H1 (cell line): ENCODE data around the gene PRKAR2A. TPM values are rescaled to one million over a fixed set of nuclear protein-coding genes. Genes with fewer than 3 reads are reported as not detected.

Experiments used
- CTCF ChIA-PET: fragments of 300-600 bp; sonication (Branson Sonifier 250); formaldehyde crosslinking; loops from one replicate; lab custom pipeline; 2021; ENCODE audit not compliant: partially characterized antibody; lab: Charles Lee
- POLR2A ChIA-PET: fragments of 300-600 bp; sonication (Branson Sonifier 250); formaldehyde crosslinking; loops from one replicate; lab custom pipeline; 2021; ENCODE audit warnings: inconsistent platforms; ENCODE audit not compliant: partially characterized antibody; lab: Charles Lee
- DNase-seq, 2 experiments: peaks; one replicate each; pipeline versions ENCODE4 v3.0.0 to v3.0.0-alpha.2; 2010 to 2022; ENCODE audit warnings: low spot score in 2 of 2, low read depth in 1 of 2, mixed read lengths in 1 of 2
- FAIRE-seq: peaks from 2 replicates; lab custom pipeline; 2011; peaks lifted over from hg19 to GRCh38; lab: Jason Lieb, UNC
- H2AFZ ChIP-seq: 2 replicates; pipeline ENCODE4 v1.8.1; 2012; ENCODE audit warnings: low read length, inconsistent platforms
- H2AK5ac ChIP-seq: 2 replicates; pipeline ENCODE4 v1.6.1; 2013; ENCODE audit warnings: low read depth, low read length
- H2BK120ac ChIP-seq: replicated peaks from 2 replicates; pipeline ENCODE3; 2013; ENCODE audit warnings: low read depth, low read length, inconsistent platforms
- H2BK12ac ChIP-seq: 2 replicates; pipeline ENCODE4 v1.6.1; 2013; ENCODE audit warnings: low read depth, low read length
- H2BK15ac ChIP-seq: 2 replicates; pipeline ENCODE4 v1.6.1; 2013; ENCODE audit warnings: low read length
- H2BK20ac ChIP-seq: 2 replicates; pipeline ENCODE4 v1.6.1; 2013; ENCODE audit warnings: low read length
- H2BK5ac ChIP-seq: 2 replicates; pipeline ENCODE4 v1.6.1; 2013; ENCODE audit warnings: low read depth, low read length
- H3K14ac ChIP-seq: 2 replicates; pipeline ENCODE4 v1.6.1; 2013; ENCODE audit warnings: inconsistent platforms; ENCODE audit not compliant: insufficient read length
- H3K18ac ChIP-seq: 2 replicates; pipeline ENCODE4 v1.6.1; 2013; ENCODE audit warnings: low read length; ENCODE audit errors: extremely low read depth
- H3K23ac ChIP-seq: 2 replicates; pipeline ENCODE4 v1.6.1; 2013; ENCODE audit warnings: inconsistent platforms; ENCODE audit not compliant: insufficient read length
- H3K23me2 ChIP-seq: 2 replicates; pipeline ENCODE4 v1.6.1; 2013; ENCODE audit warnings: low read depth, low read length
- H3K27ac ChIP-seq: 2 replicates; pipeline ENCODE4 v1.6.1; 2011; ENCODE audit warnings: low read depth, low read length, inconsistent platforms
- H3K27me3 ChIP-seq, 4 experiments: replicated peaks in 1 of 4; 1 replicate in 1 of 4; 2 replicates in 3 of 4; pipeline versions ENCODE4 v1.6.1 to v1.8.1; 2011 to 2013; ENCODE audit warnings: low read length in 3 of 4, mild to moderate bottlenecking in 3 of 4, inconsistent platforms in 2 of 4, mixed read lengths in 2 of 4, moderate library complexity in 1 of 4; ENCODE audit not compliant: control insufficient read depth in 3 of 4, insufficient read depth in 3 of 4; ENCODE audit errors: extremely low read depth in 1 of 4
- H3K36me3 ChIP-seq, 4 experiments: 2 replicates each; pipeline versions ENCODE4 v1.6.1 to v1.8.1; 2011 to 2013; ENCODE audit warnings: mild to moderate bottlenecking in 4 of 4, low read length in 3 of 4, moderate library complexity in 2 of 4, control low read depth in 1 of 4, inconsistent platforms in 1 of 4; ENCODE audit not compliant: insufficient read depth in 4 of 4, control insufficient read depth in 2 of 4
- H3K4ac ChIP-seq: replicated peaks from 2 replicates; pipeline ENCODE3; 2013; ENCODE audit warnings: low read length, low read depth, mixed read lengths, inconsistent platforms; ENCODE audit not compliant: insufficient read length
- H3K4me1 ChIP-seq, 4 experiments: replicated peaks in 1 of 4; 1 replicate in 1 of 4; 2 replicates in 3 of 4; pipeline versions ENCODE4 v1.6.1 to v1.8.1; 2011 to 2013; ENCODE audit warnings: low read length in 3 of 4, inconsistent platforms in 2 of 4, mixed read lengths in 1 of 4; ENCODE audit not compliant: insufficient read depth in 4 of 4, control insufficient read depth in 3 of 4
- H3K4me2 ChIP-seq, 2 experiments: 2 replicates each; pipeline versions ENCODE4 v1.6.1 to v1.8.1; 2011 to 2013; ENCODE audit warnings: low read depth in 2 of 2, low read length in 2 of 2, control low read depth in 1 of 2, inconsistent platforms in 1 of 2, mild to moderate bottlenecking in 1 of 2; ENCODE audit not compliant: insufficient read depth in 1 of 2
- H3K4me3 ChIP-seq, 4 experiments: fragments of 200-600, 300-600 bp in 1 of 4; sonication (generic), shearing (Covaris generic), sonication (Bioruptor Twin) in 1 of 4; 2 replicates each; pipeline versions ENCODE4 v1.5.1 to v1.8.1; 2011 to 2016; ENCODE audit warnings: low read length in 4 of 4, low read depth in 3 of 4, control low read depth in 2 of 4, inconsistent platforms in 2 of 4, mild to moderate bottlenecking in 2 of 4, mixed read lengths in 1 of 4, moderate library complexity in 1 of 4; ENCODE audit not compliant: insufficient read depth in 2 of 4; ENCODE audit errors: extremely low read depth in 1 of 4
- H3K56ac ChIP-seq: replicated peaks from 2 replicates; pipeline ENCODE3; 2013; ENCODE audit warnings: low read depth, mild to moderate bottlenecking, mixed read lengths, low read length, inconsistent platforms; ENCODE audit not compliant: insufficient read length
- H3K79me1 ChIP-seq: 2 replicates; pipeline ENCODE4 v1.6.1; 2013; ENCODE audit warnings: low read depth, low read length, control low read depth
- H3K79me2 ChIP-seq, 2 experiments: 2 replicates each; pipeline versions ENCODE4 v1.6.1 to v1.8.1; 2012 to 2013; ENCODE audit warnings: low read length in 2 of 2, mild to moderate bottlenecking in 2 of 2, inconsistent platforms in 1 of 2; ENCODE audit not compliant: insufficient read depth in 2 of 2, control insufficient read depth in 1 of 2
- H3K9ac ChIP-seq, 4 experiments: replicated peaks in 1 of 4; 1 replicate in 1 of 4; 2 replicates in 3 of 4; pipeline versions ENCODE4 v1.6.1 to v1.8.1; 2011 to 2013; ENCODE audit warnings: low read depth in 3 of 4, low read length in 3 of 4, control low read depth in 2 of 4, mild to moderate bottlenecking in 2 of 4, moderate library complexity in 2 of 4, inconsistent platforms in 1 of 4; ENCODE audit errors: extremely low read depth in 1 of 4
- H3K9me3 ChIP-seq, 2 experiments: 2 replicates each; pipeline versions ENCODE4 v1.6.1 to v1.8.1; 2012 to 2013; ENCODE audit warnings: mild to moderate bottlenecking in 2 of 2, moderate library complexity in 2 of 2, control low read depth in 1 of 2, inconsistent platforms in 1 of 2, low read depth in 1 of 2, low read length in 1 of 2, mixed read lengths in 1 of 2; ENCODE audit not compliant: insufficient read depth in 2 of 2
- H4K20me1 ChIP-seq, 2 experiments: replicated peaks in 1 of 2; 2 replicates each; pipeline versions ENCODE3 to v1.8.1; 2011 to 2013; ENCODE audit warnings: inconsistent platforms in 2 of 2, low read length in 2 of 2, mild to moderate bottlenecking in 1 of 2; ENCODE audit not compliant: insufficient read depth in 2 of 2, control insufficient read depth in 1 of 2
- H4K5ac ChIP-seq: 2 replicates; pipeline ENCODE4 v1.6.1; 2013; ENCODE audit warnings: low read length, low read depth, mixed read lengths, inconsistent platforms; ENCODE audit not compliant: insufficient read length
- H4K8ac ChIP-seq: 2 replicates; pipeline ENCODE4 v1.8.0; 2013; ENCODE audit warnings: mild to moderate bottlenecking, moderate library complexity, low read length, inconsistent platforms; ENCODE audit not compliant: insufficient read depth; ENCODE audit errors: extremely low read depth
- H4K91ac ChIP-seq: replicated peaks from 2 replicates; pipeline ENCODE3; 2013; ENCODE audit warnings: low read length, mixed read lengths, inconsistent platforms; ENCODE audit not compliant: insufficient read length
- ASH2L ChIP-seq: fragments of 200-600, 300-600 bp; sonication (generic); IDR thresholded peaks from one replicate; pipeline ENCODE4 v1.7.1; 2017; ENCODE audit warnings: low read length
- CBX5 ChIP-seq: fragments of 300-800, 300-1000 bp; sonication (generic); IDR thresholded peaks from 2 replicates; pipeline ENCODE4 v1.7.1; 2016; ENCODE audit warnings: antibody characterized with exemption, low read length, low read depth
- CHD2 ChIP-seq: IDR thresholded peaks from 2 replicates; pipeline ENCODE4 v1.6.1; 2012; ENCODE audit warnings: low read length, improper control_type of control experiment
- KDM5A ChIP-seq: fragments of 200-600 bp; IDR thresholded peaks from 2 replicates; pipeline ENCODE4 v1.7.1; 2012; ENCODE audit warnings: mild to moderate bottlenecking, low read length, inconsistent platforms, mixed read lengths
- SIX5 ChIP-seq: IDR thresholded peaks from 2 replicates; pipeline ENCODE4 v1.6.1; 2011; ENCODE audit warnings: mild to moderate bottlenecking, low read depth, low read length
- TBP ChIP-seq: IDR thresholded peaks from 2 replicates; pipeline ENCODE4 v1.6.1; 2011; ENCODE audit warnings: low read depth, low read length, improper control_type of control experiment
- WGBS, 2 experiments: shearing (Covaris generic) in 1 of 2; methylation state at CpG; one replicate each; pipeline versions ENCODE4 v1.1.6 to v1.1.7; 2013 to 2015; ENCODE audit warnings: low lambda C conversion rate in 2 of 2, mixed read lengths in 2 of 2, inconsistent platforms in 1 of 2, low coverage in 1 of 2, missing lambda C conversion rate in 1 of 2; ENCODE audit not compliant: insufficient replicate concordance in 2 of 2, insufficient coverage in 1 of 2, insufficient read length in 1 of 2; ENCODE audit errors: extremely low coverage in 1 of 2, missing lambda C conversion rate in 1 of 2; 5-methylcytosine and 5-hydroxymethylcytosine counted together
- polyA plus RNA-seq, 7 experiments: library from polyadenylated mRNA; depleted of rRNA in 3 of 7; stranded (reverse) in 5 of 7; unstranded in 2 of 7; fragments of >200 nt in 5 of 7; fragments of 200-250 nt in 2 of 7; gene quantifications; 1 replicate in 5 of 7; 2 replicates in 1 of 7; 4 replicates in 1 of 7; pipeline versions ENCODE4 v1.2.1 to v1.2.3, GENCODE V29; 2011 to 2013; ENCODE audit warnings: missing spikeins in 2 of 7, mixed read lengths in 2 of 7
- total RNA-seq: library from RNA; stranded (reverse); fragmentation: NEBNext Ultra II Directional; extraction: Animal tissue kit (Norgen Biotek cat#: 25700); gene quantifications from 2 replicates; pipeline ENCODE4 v1.2.1, GENCODE V29; 2021

The PRKAR2A gene
- total and polyA plus RNA-seq, 2 of the 8 experiments (the other 6 are each of a cell fraction or from before 2014, with no cell fraction given), result 6.3 to 42.4 TPM

GRCh38 chr3:48698891-48699290, 148.8 kb downstream of the PRKAR2A start:
- Histone ChIP-seq H3K27ac (no peak overlapping the region), H3K36me3 (peaks cover 9 to 45% (median 19%) of the 10 kb centered on the region in 4 experiments; a peak in 6 of 8 replicates), H3K4me3 (no peak overlapping the region), H3K79me2 (peaks cover 35 to 90% of the 10 kb centered on the region in 2 experiments), H3K56ac (no peak overlapping the region), H3K18ac (no peak overlapping the region), H2AK5ac (no peak overlapping the region), H3K9me3 (no peaks in the 10 kb centered on the region), H3K4me2 (no peak overlapping the region), H3K9ac (no peak overlapping the region), H3K14ac (no peak overlapping the region), H3K4me1 (peaks cover 6 to 12% (median 9%) of the 10 kb centered on the region in 4 experiments), H4K91ac (no peak overlapping the region), H2AFZ (no peak overlapping the region), H2BK120ac (no peak overlapping the region), H4K5ac (no peak overlapping the region), H3K23me2 (no peaks in the 10 kb centered on the region), H2BK12ac (no peak overlapping the region), H2BK5ac (no peak overlapping the region), H3K79me1 (peaks cover 14% of the 10 kb centered on the region), H2BK20ac (no peak overlapping the region), H2BK15ac (no peak overlapping the region), H4K20me1 (peaks cover 23 to 32% of the 10 kb centered on the region in 2 experiments), H4K8ac (no peak overlapping the region; the same call in 1 of the 2 replicates), H3K23ac (no peak overlapping the region), H3K4ac (no peak overlapping the region), H3K27me3 (no peaks in the 10 kb centered on the region)
- ChIA-PET POLR2A (interaction anchor here (1.5 to 13.3 kb wide), 2 partner anchors 13 kb away, joined by 3 to 187 read pairs; partner anchors contain the start of genes IP6K2 and NCKIPSD), CTCF (interaction anchor here (1.2 to 1.7 kb wide), 2 partner anchors 12 to 41 kb away, joined by 5 read pairs; no protein-coding TSS in a partner anchor)
- DNase-seq (no peak), FAIRE-seq (no peak)
- 94% methylated on average over 8 of the region's 8 CpGs; no CpG with 5 or more reads in 1 of the 2 experiments for WGBS, 2 experiments
- TF ChIP-seq SIX5 (no peak), CHD2 (no peak), KDM5A (no peak), CBX5 (no peak), TBP (no peak), ASH2L (no peak)
